A549 (cell line): ENCODE data around the gene FUT8.

ENCODE experiments used
- CTCF ChIP-seq: fragments of >200 bp; sonication (Bioruptor Twin); formaldehyde crosslinking; IDR thresholded peaks from 3 replicates; pipeline ENCODE4 v1.5.1; 2016
- ELK1 ChIP-seq: fragments of 150-350 bp; IDR thresholded peaks from 2 replicates; pipeline ENCODE4 v1.6.1; 2014; ENCODE audit warnings: low read depth, mild to moderate bottlenecking, low read length
- HOXA7 ChIP-seq: fragments of 250-450 bp; sonication (Bioruptor Pico); IDR thresholded peaks from 2 replicates; pipeline ENCODE4 v1.5.0; 2020; ENCODE audit warnings: mild to moderate bottlenecking, moderate library complexity
- MAFK ChIP-seq: fragments of 450-650 bp; IDR thresholded peaks from 2 replicates; pipeline ENCODE4 v1.6.1; 2014; ENCODE audit not compliant: partially characterized antibody
- NR3C1 ChIP-seq: fragments of >200 bp; sonication (Bioruptor Twin); formaldehyde crosslinking; IDR thresholded peaks from 3 replicates; pipeline ENCODE4 v1.6.1; 2017
- POLR2AphosphoS2 ChIP-seq: conservative IDR thresholded peaks from 2 replicates; pipeline ENCODE4 v1.6.1; 2012; ENCODE audit warnings: low read length, improper control_type of control experiment, inconsistent platforms
- RAD21 ChIP-seq, 2 experiments: fragments of >200 bp in 1 of 2; sonication (Bioruptor Twin) in 1 of 2; formaldehyde crosslinking in 1 of 2; IDR thresholded peaks in 1 of 2; conservative IDR thresholded peaks in 1 of 2; 2 replicates in 1 of 2; 3 replicates in 1 of 2; pipeline ENCODE4 v1.6.1; 2012 to 2018; ENCODE audit warnings: inconsistent platforms in 1 of 2
- RARB ChIP-seq: fragments of 250-450 bp; sonication (Bioruptor Pico); IDR thresholded peaks from 2 replicates; pipeline ENCODE4 v1.8.0; 2021; ENCODE audit warnings: mild to moderate bottlenecking, moderate library complexity
- RFX5 ChIP-seq: fragments of 450-650 bp; IDR thresholded peaks from 2 replicates; pipeline ENCODE4 v1.7.1; 2014; ENCODE audit warnings: antibody characterized with exemption, mild to moderate bottlenecking, moderate library complexity
- SMC3 ChIP-seq: fragments of >200 bp; sonication (Bioruptor Twin); formaldehyde crosslinking; IDR thresholded peaks from 3 replicates; pipeline ENCODE4 v1.6.1; 2018; ENCODE audit warnings: inconsistent platforms
- USF2 ChIP-seq: fragments of 450-650 bp; IDR thresholded peaks from 2 replicates; pipeline ENCODE4 v1.6.1; 2014; ENCODE audit warnings: antibody characterized with exemption

GRCh38 chr14:65783101-65783500 is 370.6 kb downstream of the FUT8 start:
- TF ChIP-seq CTCF, result no peak
- TF ChIP-seq USF2, result no peak
- TF ChIP-seq MAFK, result no peak
- TF ChIP-seq RAD21 (conservative IDR thresholded peaks at IDR 0.05 in 1 of 2, IDR thresholded peaks at IDR 0.05 in 1 of 2), result no peak
- TF ChIP-seq RFX5, result no peak
- TF ChIP-seq NR3C1, result no peak
- TF ChIP-seq ELK1, result no peak
- TF ChIP-seq RARB (CRISPR knock-in tag), result no peak
- TF ChIP-seq HOXA7 (CRISPR knock-in tag), result no peak
- no peak for TF ChIP-seq POLR2AphosphoS2
- TF ChIP-seq SMC3, result no peak
